T47D (cell line): ENCODE measurements around the gene LRP1-AS.

Experiments
- DNase-seq, 2 experiments: peaks; one replicate each; pipeline versions ENCODE4 v3.0.0 to v3.0.0-alpha.2; 2011 to 2012; ENCODE audit warnings: low read depth in 1 of 2, low spot score in 1 of 2
- JUND ChIP-seq: IDR thresholded peaks from 2 replicates; pipeline ENCODE4 v1.6.1; 2012; ENCODE audit warnings: low read depth
- in situ Hi-C: cut with HindIII; loops from 2 replicates; pipeline ENCODE4 v1.10.0; 2016; ENCODE audit warnings: low sequenced_read_pairs, low pct_unique_long_range_greater_than_20kb

The LRP1-AS gene

GRCh38 chr12:57099047-57099714 lies 48.2 kb downstream of the LRP1-AS start:
- no peak for DNase-seq
- in situ Hi-C loops, result no loop called here
- no peak for TF ChIP-seq JUND

- no peak for TF ChIP-seq JUND
- in situ Hi-C loops, result no loop called here
- DNase-seq, result no peak
Measured at GRCh38 chr12:57098546-57098945, 48.9 kb downstream of the LRP1-AS start.

- no peak for TF ChIP-seq JUND
- in situ Hi-C loops, result no loop called here
Measured at GRCh38 chr12:57097554-57097835, 49.9 kb downstream of the LRP1-AS start.

GRCh38 chr12:57096748-57097553 lies 50.5 kb downstream of the LRP1-AS start:
- no peak for DNase-seq
- in situ Hi-C loops, result no loop called here

More at GRCh38 chr12:57097554-57097835, 49.9 kb downstream of the LRP1-AS start:
- no peak for DNase-seq

GRCh38 chr12:57096099-57096572 lies 51.3 kb downstream of the LRP1-AS start:
- DNase-seq, result peak in 1 of 2 experiments; percentile 79
- TF ChIP-seq JUND, result no peak
- in situ Hi-C loops, result no loop called here

More at GRCh38 chr12:57096748-57097553, 50.5 kb downstream of the LRP1-AS start:
- TF ChIP-seq JUND, result no peak

- TF ChIP-seq JUND, result no peak
- no peak for DNase-seq
- in situ Hi-C loops, result no loop called here
Measured at GRCh38 chr12:57095440-57095839, 52.0 kb downstream of the LRP1-AS start.
